CD4-positive, alpha-beta T cell treated with Interleukin-4 for 1 hour (primary cell): ENCODE results near the gene PTF1A.
"Not testable (repeated sequence)": the region's sequence is repeated elsewhere in the genome, so short reads cannot be mapped to it uniquely, and the experiment has no call there.

Experiments
- DNase-seq, 2 donors: peaks; one replicate each; pipeline ENCODE4 v3.0.0-alpha.2; 2020 to 2022

The PTF1A gene

DNA sequence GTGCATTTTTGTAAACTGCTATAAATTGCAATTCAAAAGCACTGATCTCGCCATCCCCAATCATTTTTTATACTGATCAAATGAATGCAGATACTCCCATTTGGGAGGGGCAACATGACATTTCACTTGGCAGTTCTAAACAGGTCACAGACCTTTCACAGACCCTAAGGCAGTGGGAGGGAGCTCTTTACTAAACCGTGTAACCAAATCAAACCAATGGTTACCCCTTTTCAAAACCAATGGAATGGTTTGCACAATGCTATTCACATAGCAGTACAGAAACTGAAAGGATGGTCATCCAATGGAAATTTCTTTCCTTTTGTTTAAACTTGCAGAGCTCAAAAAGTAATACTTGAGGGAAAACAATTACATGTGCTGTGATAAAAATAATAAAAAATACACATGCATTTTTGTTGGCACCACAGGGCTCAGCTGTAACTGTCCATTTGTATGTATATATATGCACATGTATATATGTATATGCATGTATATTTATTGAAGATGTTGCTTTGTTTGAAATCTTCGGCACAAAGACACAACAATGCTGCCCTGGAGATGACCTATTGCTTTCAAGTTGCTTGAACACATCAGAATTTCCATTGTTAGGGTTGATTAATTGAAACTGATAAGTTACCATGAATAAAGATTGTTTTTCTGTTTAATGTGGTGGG lies 14.0 kb downstream of the PTF1A start:
- no peak for DNase-seq

GRCh38 chr10:23217471-23217870 lies 25.4 kb downstream of the PTF1A start:
- DNase-seq, result no peak

DNA sequence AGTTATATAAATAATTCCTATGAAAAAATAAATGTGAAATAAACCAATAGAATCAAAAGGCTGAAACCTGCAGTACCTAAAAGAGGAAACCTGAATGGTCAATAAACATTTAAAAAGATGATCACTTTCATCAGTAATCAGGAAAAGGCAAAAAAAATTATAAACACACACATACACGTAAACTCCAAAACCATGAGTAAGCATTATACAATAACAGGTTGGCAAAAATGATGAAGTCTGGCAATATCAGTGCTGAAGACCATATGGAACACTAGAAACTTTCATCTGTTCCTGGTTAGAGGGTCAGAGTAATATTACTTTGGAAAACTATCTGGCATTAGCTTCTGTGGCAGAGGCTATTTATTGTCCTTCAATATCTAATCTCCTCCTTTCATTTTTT lies 38.5 kb downstream of the PTF1A start:
- DNase-seq, result no peak

DNA sequence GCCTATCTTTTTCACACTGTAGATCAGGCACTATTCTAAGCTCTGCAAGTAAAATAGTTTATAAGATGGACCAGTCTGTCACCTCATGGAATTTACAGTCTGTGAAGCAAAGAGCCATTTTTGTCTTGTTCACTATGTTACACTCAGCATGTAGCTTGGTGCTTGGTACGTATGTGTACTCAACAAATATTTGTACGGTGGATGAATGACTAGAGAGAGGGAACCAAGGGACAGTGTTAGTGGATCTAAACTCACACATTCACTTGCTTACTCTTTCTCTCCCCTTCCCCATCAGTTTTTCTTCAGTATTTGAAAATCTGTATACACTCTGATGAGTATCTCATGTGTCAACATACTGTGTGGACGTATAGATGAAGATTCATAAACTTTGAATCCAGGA lies 45.9 kb downstream of the PTF1A start:
- DNase-seq, result no peak

DNA sequence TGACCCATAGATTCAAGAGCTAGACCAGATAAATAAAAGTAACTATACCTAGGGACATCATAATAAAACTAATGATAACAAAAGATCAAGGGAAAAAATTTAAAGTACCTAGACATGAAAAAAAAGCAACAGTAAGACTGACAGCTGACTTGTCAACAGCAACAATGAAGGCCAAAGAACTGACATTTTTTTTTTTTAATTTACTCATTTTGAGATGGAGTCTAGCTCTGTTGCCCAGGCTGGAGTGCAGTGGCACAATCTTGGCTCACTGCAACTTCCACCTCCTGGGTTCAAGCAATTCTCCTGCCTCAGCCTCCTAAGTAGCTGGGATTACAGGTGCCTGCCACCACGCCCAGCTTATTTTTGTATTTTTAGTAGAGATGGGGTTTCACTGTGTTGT lies 49.7 kb downstream of the PTF1A start:
- DNase-seq, result not testable (repeated sequence)
